OCI-LY3 (cell line): ENCODE results near the gene TMEM72.

Source experiments
- H2AFZ ChIP-seq: fragments of 200-600, 300-600 bp; shearing (Covaris generic); 2 replicates; pipeline ENCODE4 v1.6.0; 2014; ENCODE audit warnings: antibody characterized with exemption, low read depth, low read length
- H3K27ac ChIP-seq: fragments of 200-600, 300-600 bp; sonication (generic); 2 replicates; pipeline ENCODE4 v1.5.1; 2014; ENCODE audit warnings: mild to moderate bottlenecking, low read length, moderate library complexity, mixed read lengths
- H3K27me3 ChIP-seq: fragments of 200-600, 300-600 bp; sonication (generic); 2 replicates; pipeline ENCODE4 v1.6.1; 2014; ENCODE audit warnings: low read depth, low read length, mixed read lengths
- H3K36me3 ChIP-seq: fragments of 200-600, 300-600 bp; sonication (generic); replicated peaks from 2 replicates; pipeline ENCODE3; 2014; ENCODE audit warnings: low read depth, low read length, mixed read lengths
- H3K4me1 ChIP-seq: fragments of 300-600, 200-600 bp; sonication (generic); 2 replicates; pipeline ENCODE4 v1.6.1; 2014; ENCODE audit warnings: low read length, mixed read lengths
- H3K4me2 ChIP-seq: fragments of 200-600, 300-600 bp; sonication (generic); 2 replicates; pipeline ENCODE4 v1.6.1; 2014; ENCODE audit warnings: low read length, mixed read lengths
- H3K4me3 ChIP-seq: fragments of 300-600, 200-600 bp; sonication (generic); 2 replicates; pipeline ENCODE4 v1.5.1; 2014; ENCODE audit warnings: antibody characterized with exemption, mild to moderate bottlenecking, low read length, moderate library complexity
- H3K79me2 ChIP-seq: fragments of 300-600, 200-600 bp; shearing (Covaris generic); 2 replicates; pipeline ENCODE4 v1.6.1; 2014; ENCODE audit warnings: mild to moderate bottlenecking, low read length, mixed read lengths
- H3K9ac ChIP-seq: fragments of 300-600, 200-600 bp; shearing (Covaris generic); 2 replicates; pipeline ENCODE4 v1.6.0; 2014; ENCODE audit warnings: mild to moderate bottlenecking, low read length, moderate library complexity
- H3K9me3 ChIP-seq: fragments of 200-600, 300-600 bp; shearing (Covaris generic); 2 replicates; pipeline ENCODE4 v1.6.1; 2014; ENCODE audit warnings: low read length, mixed read lengths; ENCODE audit not compliant: insufficient read depth
- H4K20me1 ChIP-seq: fragments of 200-600, 300-600 bp; sonication (generic); 2 replicates; pipeline ENCODE4 v1.6.1; 2016; ENCODE audit warnings: low read length, mixed read lengths; ENCODE audit not compliant: insufficient read depth
- EZH2phosphoT487 ChIP-seq: fragments of 200-600 bp; shearing (Covaris generic); IDR thresholded peaks from 2 replicates; pipeline ENCODE4 v1.6.1; 2018; ENCODE audit warnings: antibody characterized with exemption, mixed run types, low read depth
- TF ChIP-seq, protein P1 (sequence below): fragments of 200-600, 300-600 bp; sonication (generic); IDR thresholded peaks from 2 replicates; pipeline ENCODE4 v1.5.1; 2014; ENCODE audit warnings: antibody characterized with exemption, low read length, low read depth

Gene TMEM72

DNA sequence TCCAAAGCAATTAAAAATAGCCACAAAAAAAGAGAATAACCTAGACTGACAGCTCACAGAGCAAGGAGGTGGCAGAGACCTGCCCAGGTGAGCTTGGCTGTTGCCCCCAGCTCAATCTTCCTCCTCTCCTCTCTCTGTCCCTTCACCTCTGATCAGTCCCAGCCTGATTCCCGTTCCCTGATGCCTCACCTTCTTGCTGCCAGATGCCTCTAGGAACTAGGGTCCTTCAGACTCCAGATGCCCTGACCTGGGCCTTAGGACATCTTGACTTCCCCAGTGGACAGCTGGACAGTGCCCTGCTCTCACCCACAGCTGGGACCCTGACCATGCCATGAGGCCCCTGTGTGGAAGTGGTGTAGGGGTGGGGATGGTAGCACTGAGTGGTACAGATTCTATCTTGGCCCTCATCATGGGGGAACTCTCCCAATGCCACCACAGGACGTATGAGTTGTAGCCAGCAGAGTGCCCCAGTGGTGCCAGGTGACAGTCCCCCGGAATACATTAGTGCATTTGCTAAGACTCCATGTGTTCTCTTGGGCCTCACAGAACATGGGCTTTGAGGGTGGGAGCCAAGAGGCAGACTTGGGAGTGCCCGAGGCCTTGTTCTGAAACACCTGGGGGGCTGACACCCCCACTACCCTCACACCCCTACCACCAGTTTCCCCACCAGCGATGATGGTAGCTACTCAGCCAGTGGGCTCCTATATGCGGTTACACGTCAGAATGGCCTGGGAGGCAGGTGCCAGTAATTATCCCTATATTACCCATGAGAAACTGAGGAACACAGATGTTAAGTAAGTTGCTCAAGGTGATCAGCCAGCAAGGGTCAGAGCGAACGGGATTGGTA, 65.4 kb downstream of the TMEM72 start:
- Histone ChIP-seq H3K4me1 (peaks cover 65% of the 10 kb centered on the region), H3K4me2 (no peak overlapping the region), H3K4me3 (no peak overlapping the region), H4K20me1 (no peaks in the 10 kb centered on the region), H3K27ac (no peak overlapping the region), H3K9ac (no peak overlapping the region), H3K79me2 (no peaks in the 10 kb centered on the region), H3K27me3 (no peaks in the 10 kb centered on the region), H2AFZ (no peak overlapping the region), H3K36me3 (no peaks in the 10 kb centered on the region), H3K9me3 (no peaks in the 10 kb centered on the region)
- TF ChIP-seq, protein P1, sequence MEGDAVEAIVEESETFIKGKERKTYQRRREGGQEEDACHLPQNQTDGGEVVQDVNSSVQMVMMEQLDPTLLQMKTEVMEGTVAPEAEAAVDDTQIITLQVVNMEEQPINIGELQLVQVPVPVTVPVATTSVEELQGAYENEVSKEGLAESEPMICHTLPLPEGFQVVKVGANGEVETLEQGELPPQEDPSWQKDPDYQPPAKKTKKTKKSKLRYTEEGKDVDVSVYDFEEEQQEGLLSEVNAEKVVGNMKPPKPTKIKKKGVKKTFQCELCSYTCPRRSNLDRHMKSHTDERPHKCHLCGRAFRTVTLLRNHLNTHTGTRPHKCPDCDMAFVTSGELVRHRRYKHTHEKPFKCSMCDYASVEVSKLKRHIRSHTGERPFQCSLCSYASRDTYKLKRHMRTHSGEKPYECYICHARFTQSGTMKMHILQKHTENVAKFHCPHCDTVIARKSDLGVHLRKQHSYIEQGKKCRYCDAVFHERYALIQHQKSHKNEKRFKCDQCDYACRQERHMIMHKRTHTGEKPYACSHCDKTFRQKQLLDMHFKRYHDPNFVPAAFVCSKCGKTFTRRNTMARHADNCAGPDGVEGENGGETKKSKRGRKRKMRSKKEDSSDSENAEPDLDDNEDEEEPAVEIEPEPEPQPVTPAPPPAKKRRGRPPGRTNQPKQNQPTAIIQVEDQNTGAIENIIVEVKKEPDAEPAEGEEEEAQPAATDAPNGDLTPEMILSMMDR = no peak
- no peak for TF ChIP-seq EZH2phosphoT487

DNA sequence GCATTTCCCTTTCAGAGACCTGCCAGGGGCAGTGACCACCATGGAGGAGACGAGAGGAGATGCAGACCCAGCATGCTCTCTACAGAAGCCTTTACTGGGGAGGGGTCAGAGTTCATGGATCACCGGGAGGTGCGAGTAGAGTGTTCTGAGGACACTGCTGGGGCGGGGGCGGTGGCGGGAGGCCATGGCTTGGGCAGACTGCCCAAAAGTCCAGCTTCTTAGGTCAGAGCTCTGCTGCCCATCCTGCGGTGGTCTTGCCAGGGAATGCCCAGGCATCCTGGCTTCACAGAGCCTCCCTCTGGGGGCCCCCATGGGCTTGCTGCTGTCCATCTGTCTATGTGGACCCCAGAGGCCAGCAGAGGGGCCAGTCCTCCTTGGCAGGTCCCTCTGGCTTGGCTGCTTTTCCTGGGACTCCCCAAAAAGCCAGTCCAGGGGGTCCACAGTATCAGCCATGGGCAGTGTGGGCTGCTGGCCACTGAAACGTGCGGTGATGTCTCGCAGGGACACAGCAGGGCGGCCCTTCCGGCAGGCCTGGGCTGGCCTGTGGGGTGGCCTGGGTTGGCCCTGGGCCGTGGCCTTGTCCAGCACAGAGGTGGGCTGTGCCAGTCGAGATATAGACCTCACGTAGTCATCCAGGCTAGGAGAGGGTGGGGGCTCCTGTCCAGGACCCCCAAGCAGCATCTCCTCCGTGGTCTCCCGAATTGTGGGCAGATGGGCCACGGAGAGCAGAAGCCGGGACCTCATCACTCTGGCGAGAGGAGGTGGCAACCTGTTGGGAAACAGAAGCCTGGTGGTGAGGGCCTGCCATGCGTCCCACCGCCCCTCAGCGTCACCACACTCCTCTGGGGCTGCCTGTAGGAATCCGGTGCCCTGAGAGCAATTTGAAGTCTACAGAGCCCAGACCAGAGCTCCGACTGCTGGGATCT, 66.4 kb downstream of the TMEM72 start:
- no peak for TF ChIP-seq EZH2phosphoT487
- TF ChIP-seq, protein P1 = no peak
- peak overlapping the region; percentile 47; the same call in 1 of the 2 replicates for H3K9ac ChIP-seq
- H3K27ac ChIP-seq = no peak overlapping the region
- H3K4me1 ChIP-seq = peaks cover 67% of the 10 kb centered on the region
- peak overlapping the region; percentile 65 for H3K4me3 ChIP-seq
- H4K20me1 ChIP-seq = no peaks in the 10 kb centered on the region
- peak overlapping the region; percentile 77 for H3K4me2 ChIP-seq
- no peaks in the 10 kb centered on the region for H3K36me3 ChIP-seq
- no peak overlapping the region for H2AFZ ChIP-seq
- H3K79me2 ChIP-seq = no peaks in the 10 kb centered on the region
- no peaks in the 10 kb centered on the region for H3K9me3 ChIP-seq
- H3K27me3 ChIP-seq = no peaks in the 10 kb centered on the region

DNA sequence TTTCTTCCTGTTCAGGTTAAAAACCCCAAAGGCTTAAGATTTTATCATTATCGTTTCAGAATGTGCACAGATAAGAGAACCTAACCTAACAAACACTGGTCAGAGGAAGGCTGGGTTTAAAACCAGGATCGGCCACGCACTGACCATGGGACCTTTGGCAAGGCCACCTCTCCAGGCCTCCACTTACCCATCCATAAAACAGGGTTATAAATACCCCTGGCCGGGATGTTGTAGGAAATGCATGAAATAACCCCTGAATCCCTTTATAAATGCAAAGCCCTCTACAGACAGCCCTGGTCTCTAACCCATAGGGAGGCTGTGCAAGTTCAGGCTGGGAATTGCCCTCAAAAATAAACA, 67.1 kb downstream of the TMEM72 start:
- TF ChIP-seq EZH2phosphoT487 = no peak
- TF ChIP-seq, protein P1 = no peak
- H3K36me3 ChIP-seq = no peaks in the 10 kb centered on the region
- H3K27me3 ChIP-seq = no peaks in the 10 kb centered on the region
- no peak overlapping the region for H2AFZ ChIP-seq
- peak overlapping the region; percentile 65 for H3K4me3 ChIP-seq
- H4K20me1 ChIP-seq = no peaks in the 10 kb centered on the region
- H3K79me2 ChIP-seq = no peaks in the 10 kb centered on the region
- H3K4me1 ChIP-seq = peaks cover 63% of the 10 kb centered on the region
- H3K4me2 ChIP-seq = peak overlapping the region; percentile 77
- H3K27ac ChIP-seq = peak overlapping the region; percentile 23; the same call in 1 of the 2 replicates
- H3K9ac ChIP-seq = peak overlapping the region; percentile 47
- no peaks in the 10 kb centered on the region for H3K9me3 ChIP-seq
